Mesenchymal stem cell (in vitro differentiated cells and primary cell): ENCODE measurements around the gene DOCK2.

Experiments
- DNase-seq: peaks from one replicate; pipeline ENCODE4 v3.0.0-alpha.2; 2013
- H2AFZ ChIP-seq: one replicate; pipeline ENCODE4 v1.6.1; 2013; ENCODE audit warnings: low read depth, mild to moderate bottlenecking, control low read depth, inconsistent platforms, low read length, moderate library complexity
- H2AK5ac ChIP-seq: 2 replicates; pipeline ENCODE4 v1.6.1; 2013; ENCODE audit warnings: low read length, moderate library complexity, mild to moderate bottlenecking, inconsistent platforms; ENCODE audit not compliant: severe bottlenecking
- H2BK120ac ChIP-seq: one replicate; pipeline ENCODE4 v1.6.1; 2013; ENCODE audit warnings: low read depth, mild to moderate bottlenecking, inconsistent platforms, low read length, moderate library complexity
- H2BK12ac ChIP-seq, 2 experiments: one replicate each; pipeline ENCODE4 v1.6.1; 2013; ENCODE audit warnings: inconsistent platforms in 2 of 2, low read length in 2 of 2, mild to moderate bottlenecking in 2 of 2, moderate library complexity in 2 of 2, control low read depth in 1 of 2
- H2BK15ac ChIP-seq: one replicate; pipeline ENCODE4 v1.6.1; 2013; ENCODE audit warnings: mild to moderate bottlenecking, low read depth, inconsistent platforms; ENCODE audit not compliant: poor library complexity, severe bottlenecking
- H2BK5ac ChIP-seq: 2 replicates; pipeline ENCODE4 v1.6.1; 2013; ENCODE audit warnings: low read depth, mild to moderate bottlenecking, low read length, control low read depth, inconsistent platforms; ENCODE audit not compliant: poor library complexity, severe bottlenecking
- H3K14ac ChIP-seq, 2 experiments: one replicate each; pipeline ENCODE4 v1.6.1; 2013; ENCODE audit warnings: inconsistent platforms in 2 of 2, low read length in 2 of 2, control low read depth in 1 of 2, mild to moderate bottlenecking in 1 of 2, moderate library complexity in 1 of 2
- H3K18ac ChIP-seq, 2 experiments: one replicate each; pipeline ENCODE4 v1.6.1; 2013; ENCODE audit warnings: inconsistent platforms in 2 of 2, low read length in 2 of 2, control low read depth in 1 of 2, low read depth in 1 of 2, mild to moderate bottlenecking in 1 of 2
- H3K23ac ChIP-seq, 2 experiments: one replicate each; pipeline ENCODE4 v1.6.1; 2013; ENCODE audit warnings: inconsistent platforms in 2 of 2, low read length in 2 of 2, mild to moderate bottlenecking in 2 of 2, moderate library complexity in 2 of 2, control low read depth in 1 of 2
- H3K27ac ChIP-seq: 2 replicates; pipeline ENCODE4 v1.5.1; 2013; ENCODE audit warnings: mild to moderate bottlenecking, moderate library complexity, low read length, control low read depth, inconsistent platforms; ENCODE audit not compliant: poor library complexity, severe bottlenecking
- H3K27me3 ChIP-seq, 2 experiments: 2 replicates each; pipeline versions ENCODE4 v1.6.1 to v1.7.0; 2013; ENCODE audit warnings: low read length in 2 of 2, mild to moderate bottlenecking in 2 of 2, moderate library complexity in 2 of 2, control low read depth in 1 of 2, inconsistent platforms in 1 of 2; ENCODE audit not compliant: control insufficient read depth in 1 of 2, insufficient read depth in 1 of 2
- H3K36me3 ChIP-seq, 2 experiments: 2 replicates each; pipeline versions ENCODE4 v1.6.1 to v1.7.0; 2013; ENCODE audit warnings: low read length in 2 of 2, control low read depth in 1 of 2, inconsistent platforms in 1 of 2, low read depth in 1 of 2, mild to moderate bottlenecking in 1 of 2; ENCODE audit not compliant: insufficient read depth in 2 of 2, control insufficient read depth in 1 of 2
- H3K4ac ChIP-seq, 2 experiments: one replicate each; pipeline ENCODE4 v1.6.1; 2013; ENCODE audit warnings: inconsistent platforms in 2 of 2, low read length in 2 of 2, mild to moderate bottlenecking in 2 of 2, moderate library complexity in 2 of 2, control low read depth in 1 of 2, low read depth in 1 of 2
- H3K4me1 ChIP-seq: 2 replicates; pipeline ENCODE4 v1.6.1; 2013; ENCODE audit warnings: low read depth, low read length, control low read depth; ENCODE audit not compliant: control insufficient read depth, insufficient read depth
- H3K4me2 ChIP-seq: 2 replicates; pipeline ENCODE4 v1.6.1; 2013; ENCODE audit warnings: low read length, mild to moderate bottlenecking, inconsistent platforms; ENCODE audit not compliant: poor library complexity, severe bottlenecking
- H3K4me3 ChIP-seq, 2 experiments: 2 replicates each; pipeline versions ENCODE4 v1.5.1 to v1.7.0; 2013; ENCODE audit warnings: low read length in 2 of 2, mild to moderate bottlenecking in 2 of 2, control low read depth in 1 of 2, low read depth in 1 of 2; ENCODE audit not compliant: insufficient read depth in 1 of 2
- H3K79me1 ChIP-seq: replicated peaks from 2 replicates; pipeline ENCODE4 v1.6.1; 2013; ENCODE audit warnings: mild to moderate bottlenecking, control low read depth, low read length, inconsistent platforms; ENCODE audit not compliant: poor library complexity, severe bottlenecking
- H3K9ac ChIP-seq: 2 replicates; pipeline ENCODE4 v1.7.0; 2013; ENCODE audit warnings: mild to moderate bottlenecking, low read length, moderate library complexity
- H3K9me3 ChIP-seq: 2 replicates; pipeline ENCODE4 v1.7.0; 2013; ENCODE audit warnings: mild to moderate bottlenecking, low read length; ENCODE audit not compliant: control insufficient read depth
- H4K8ac ChIP-seq: one replicate; pipeline ENCODE4 v1.6.1; 2013; ENCODE audit warnings: inconsistent platforms, mild to moderate bottlenecking, low read length, moderate library complexity
- H4K91ac ChIP-seq: one replicate; pipeline ENCODE4 v1.6.1; 2013; ENCODE audit warnings: mild to moderate bottlenecking, low read length, inconsistent platforms
- WGBS: methylation state at CpG from one replicate; pipeline ENCODE4 v1.1.7; 2013; ENCODE audit warnings: mixed read lengths; 5-methylcytosine and 5-hydroxymethylcytosine counted together

DOCK2 gene

DNA sequence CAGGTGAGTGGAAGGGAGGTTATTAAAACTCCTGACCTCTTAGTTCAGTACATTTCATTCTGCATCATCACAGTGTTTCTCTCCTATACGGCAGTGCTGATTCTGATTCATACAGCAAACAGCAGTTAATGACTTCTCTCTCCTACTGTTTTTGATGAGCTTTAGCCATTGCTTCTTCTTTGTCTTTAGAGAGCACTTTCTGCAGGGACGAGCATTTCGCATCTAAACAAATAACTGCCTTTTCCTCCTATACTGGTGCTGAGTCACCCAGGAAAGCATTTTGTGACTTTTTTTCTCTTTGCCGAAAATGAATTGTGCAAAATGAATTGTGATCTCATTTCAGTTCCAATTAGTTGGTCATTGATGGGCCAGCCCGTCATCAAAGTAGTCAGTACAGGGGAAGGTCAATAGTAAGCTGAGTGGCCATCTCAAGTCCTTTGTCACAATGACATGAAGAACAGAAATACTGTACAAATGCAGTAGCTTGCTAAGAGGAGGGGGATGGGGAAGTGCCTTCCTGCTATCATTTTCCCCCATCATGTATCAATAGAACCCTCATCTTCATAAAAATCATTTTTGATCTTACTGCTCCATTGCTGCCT is 244.7 kb downstream of the DOCK2 start:
- H3K4me1 ChIP-seq, result no peaks in the 10 kb centered on the region
- H3K27me3 ChIP-seq, result no peaks in the 10 kb centered on the region
- H3K4ac ChIP-seq, result no peak overlapping the region
- no peak for DNase-seq
- H2BK15ac ChIP-seq, result no peak overlapping the region
- H2BK120ac ChIP-seq, result no peak overlapping the region
- H3K36me3 ChIP-seq, result peaks cover 4 to 77% of the 10 kb centered on the region in 2 experiments
- H3K9me3 ChIP-seq, result no peaks in the 10 kb centered on the region
- no peak overlapping the region for H2BK12ac ChIP-seq
- no peak overlapping the region for H3K14ac ChIP-seq
- no peak overlapping the region for H2AK5ac ChIP-seq
- H3K4me2 ChIP-seq, result no peak overlapping the region
- no peak overlapping the region for H3K18ac ChIP-seq
- no peak overlapping the region for H3K27ac ChIP-seq
- H2AFZ ChIP-seq, result no peak overlapping the region
- no peak overlapping the region for H3K9ac ChIP-seq
- 85% methylated on average over 5 of the region's 5 CpGs for WGBS
- H3K4me3 ChIP-seq, result no peak overlapping the region
- H4K8ac ChIP-seq, result no peak overlapping the region
- H3K23ac ChIP-seq, result no peak overlapping the region
- no peaks in the 10 kb centered on the region for H3K79me1 ChIP-seq
- no peak overlapping the region for H2BK5ac ChIP-seq
- no peak overlapping the region for H4K91ac ChIP-seq

DNA sequence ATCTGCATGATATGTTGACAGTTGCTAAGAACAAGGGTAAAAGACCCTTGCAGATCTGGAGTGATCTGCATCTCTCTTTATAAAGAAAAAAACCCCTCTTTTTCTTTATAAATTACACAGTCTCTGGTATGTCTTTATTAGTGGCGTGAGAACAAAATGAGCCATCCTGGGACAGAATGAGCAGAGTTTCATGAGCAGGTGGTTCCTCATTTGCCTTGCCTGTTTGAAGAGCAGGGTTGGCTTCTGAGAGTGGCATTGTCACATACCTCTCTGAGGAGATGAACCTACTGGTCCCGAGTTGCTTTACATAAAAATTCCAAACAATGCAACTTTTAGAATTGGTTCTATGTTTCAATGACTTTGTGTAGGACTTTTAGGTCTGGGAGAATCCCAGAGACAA is 249.0 kb downstream of the DOCK2 start:
- Histone ChIP-seq H3K27ac (no peak overlapping the region), H3K4me2 (no peak overlapping the region), H3K36me3 (peaks cover 4 to 43% of the 10 kb centered on the region in 2 experiments), H3K4me1 (no peaks in the 10 kb centered on the region), H3K4me3 (no peak overlapping the region), H2AFZ (no peak overlapping the region), H3K79me1 (peaks cover 2% of the 10 kb centered on the region), H3K18ac (no peak overlapping the region), H3K27me3 (no peaks in the 10 kb centered on the region), H3K14ac (no peak overlapping the region), H4K91ac (no peak overlapping the region), H2BK120ac (no peak overlapping the region), H3K4ac (no peak overlapping the region), H2BK12ac (no peak overlapping the region), H4K8ac (no peak overlapping the region), H3K9ac (no peak overlapping the region), H3K9me3 (no peaks in the 10 kb centered on the region), H2BK5ac (no peak overlapping the region), H2AK5ac (no peak overlapping the region), H3K23ac (no peak overlapping the region), H2BK15ac (no peak overlapping the region)
- WGBS, result 100% methylated on average over 1 of the region's 2 CpGs
- no peak for DNase-seq

DNA sequence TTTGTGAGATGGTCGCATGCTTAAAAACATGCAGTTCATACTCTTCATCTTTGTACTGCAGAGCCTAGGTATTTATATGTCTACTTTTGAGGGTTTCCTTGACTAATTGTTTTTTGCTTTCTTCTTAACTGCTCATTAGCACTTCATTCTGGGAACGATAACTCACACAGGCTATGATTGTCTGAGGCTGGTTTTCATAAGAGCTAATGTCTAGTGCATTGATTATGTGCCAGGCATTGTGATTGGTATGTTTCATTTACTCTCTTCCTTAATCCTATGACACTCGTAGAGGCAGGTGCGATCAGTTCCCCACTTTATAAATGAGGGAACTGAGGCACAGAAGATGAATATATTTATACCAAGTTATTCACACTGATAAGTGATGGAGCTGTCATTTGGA is 249.6 kb downstream of the DOCK2 start:
- Histone ChIP-seq H3K18ac (no peak overlapping the region), H3K79me1 (peaks cover 2% of the 10 kb centered on the region), H2BK5ac (no peak overlapping the region), H2AK5ac (no peak overlapping the region), H4K8ac (no peak overlapping the region), H2BK120ac (no peak overlapping the region), H3K4me2 (no peak overlapping the region), H3K4ac (no peak overlapping the region), H3K14ac (no peak overlapping the region), H3K36me3 (peaks cover 4 to 37% of the 10 kb centered on the region in 2 experiments), H2AFZ (no peak overlapping the region), H4K91ac (no peak overlapping the region), H3K4me1 (no peaks in the 10 kb centered on the region), H3K9me3 (no peaks in the 10 kb centered on the region), H2BK15ac (no peak overlapping the region), H3K4me3 (no peak overlapping the region), H3K27ac (no peak overlapping the region), H3K9ac (no peak overlapping the region), H3K23ac (no peak overlapping the region), H2BK12ac (no peak overlapping the region), H3K27me3 (no peaks in the 10 kb centered on the region)
- DNase-seq, result no peak
- 83% methylated on average over 1 of the region's 4 CpGs for WGBS

- Histone ChIP-seq H3K27ac (no peak overlapping the region), H3K4me2 (no peak overlapping the region), H3K9me3 (no peaks in the 10 kb centered on the region), H2BK12ac (no peak overlapping the region), H3K9ac (no peak overlapping the region), H2BK120ac (no peak overlapping the region), H4K8ac (no peak overlapping the region), H2BK15ac (no peak overlapping the region), H3K14ac (no peak overlapping the region), H3K4ac (no peak overlapping the region), H3K27me3 (no peaks in the 10 kb centered on the region), H3K23ac (no peak overlapping the region), H3K4me1 (no peaks in the 10 kb centered on the region), H3K36me3 (peaks cover 0 to 8% of the 10 kb centered on the region in 2 experiments), H3K18ac (no peak overlapping the region), H2AK5ac (no peak overlapping the region), H3K79me1 (peaks cover 2% of the 10 kb centered on the region), H2AFZ (no peak overlapping the region), H3K4me3 (no peak overlapping the region), H4K91ac (no peak overlapping the region), H2BK5ac (no peak overlapping the region)
- WGBS, result 96% methylated on average over 4 of the region's 4 CpGs
- DNase-seq, result no peak
These were observed 252.5 kb downstream of the DOCK2 start for GRCh38 chr5:169889572-169889971.
